HFFc6 (cell line): ENCODE measurements around the gene PLCXD3. TPM values are rescaled to one million over a fixed set of nuclear protein-coding genes. Genes with fewer than 3 reads are reported as not detected.

ENCODE experiments used
- DNase-seq: peaks from one replicate; pipeline ENCODE4 v3.0.0-alpha.2; 2018
- H3K27ac Mint-ChIP-seq: 2 replicates; pipeline ENCODE4 v1.8.0; 2020; ENCODE audit warnings: mild to moderate bottlenecking, mixed read lengths
- H3K27me3 Mint-ChIP-seq: 2 replicates; pipeline ENCODE4 v1.8.0; 2021; ENCODE audit warnings: mild to moderate bottlenecking, moderate library complexity, mixed read lengths; ENCODE audit not compliant: insufficient read depth
- H3K36me3 Mint-ChIP-seq: 2 replicates; pipeline ENCODE4 v1.8.0; 2021; ENCODE audit warnings: low read depth, mixed read lengths
- H3K4me1 Mint-ChIP-seq: 2 replicates; pipeline ENCODE4 v1.8.0; 2020; ENCODE audit warnings: low read depth, mixed read lengths
- H3K4me3 Mint-ChIP-seq: 2 replicates; pipeline ENCODE4 v1.8.0; 2020; ENCODE audit warnings: mild to moderate bottlenecking, moderate library complexity, mixed read lengths
- H3K9me3 Mint-ChIP-seq: 2 replicates; pipeline ENCODE4 v1.8.0; 2020; ENCODE audit warnings: mild to moderate bottlenecking, mixed read lengths
- CTCF ChIP-seq: fragments of 200-600 bp; sonication (generic); IDR thresholded peaks from 2 replicates; pipeline ENCODE4 v1.5.0; 2021; ENCODE audit warnings: antibody characterized with exemption, mild to moderate bottlenecking
- total RNA-seq, 6 experiments: library from RNA; stranded (reverse); fragmentation: NEBNext Ultra II Directional; extraction: Animal tissue kit (Norgen Biotek cat#: 25700); gene quantifications; 2 replicates in 1 of 6; 3 replicates in 5 of 6; pipeline ENCODE4 v1.2.3, GENCODE V29; 2021

Gene PLCXD3
- total RNA-seq, 6 experiments from 2014 or later: 0.03 to 0.05 TPM; not detected in 4

DNA sequence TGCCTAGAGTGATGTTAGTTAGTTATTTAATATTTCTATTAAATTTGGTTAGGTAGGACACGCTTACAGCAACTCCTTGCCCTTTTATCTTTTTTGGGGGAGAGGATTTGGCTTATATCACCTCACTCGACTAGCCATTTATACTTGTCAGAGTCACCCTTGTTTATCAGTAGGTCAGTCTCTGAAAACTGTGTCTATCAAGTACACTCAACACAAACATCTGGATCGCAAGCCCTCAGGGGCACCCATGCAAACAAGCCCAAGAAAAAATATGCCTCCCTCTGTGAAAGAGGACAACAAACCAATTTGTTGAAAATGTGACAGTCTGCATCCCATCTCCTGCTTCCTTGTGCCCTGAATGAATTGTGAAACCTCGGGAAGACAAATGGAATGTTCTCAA lies 139.9 kb downstream of the PLCXD3 start:
- Mint-ChIP-seq H3K27ac (no peak overlapping the region), H3K9me3 (no peaks in the 10 kb centered on the region), H3K27me3 (no peaks in the 10 kb centered on the region; the same call in 1 of the 2 replicates), H3K36me3 (no peaks in the 10 kb centered on the region), H3K4me1 (peaks cover 49% of the 10 kb centered on the region), H3K4me3 (no peak overlapping the region)
- no peak for DNase-seq
- TF ChIP-seq CTCF: no peak

DNA sequence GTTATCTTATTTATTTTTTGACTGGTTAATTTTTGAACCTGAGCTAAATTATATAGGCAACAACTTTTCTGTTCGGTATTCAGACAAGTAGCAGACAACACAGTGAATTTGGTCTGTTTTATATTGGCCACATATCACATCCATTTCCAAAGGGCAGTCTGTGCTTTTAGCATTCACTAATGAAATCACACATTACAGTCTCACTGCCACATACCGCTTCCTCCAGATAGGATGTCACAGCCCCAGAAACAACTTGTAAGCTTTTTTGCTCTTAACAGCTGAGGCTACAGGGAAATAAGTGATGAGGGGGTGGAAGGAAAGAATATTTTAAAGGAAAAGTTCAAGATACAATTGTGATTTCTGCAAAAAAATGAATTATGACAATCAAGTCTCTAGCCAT lies 140.6 kb downstream of the PLCXD3 start:
- no peak for TF ChIP-seq CTCF
- peaks cover 42% of the 10 kb centered on the region for H3K4me1 Mint-ChIP-seq
- H3K27ac Mint-ChIP-seq: no peak overlapping the region
- no peak for DNase-seq
- no peaks in the 10 kb centered on the region; the same call in 1 of the 2 replicates for H3K27me3 Mint-ChIP-seq
- H3K4me3 Mint-ChIP-seq: no peak overlapping the region
- H3K36me3 Mint-ChIP-seq: no peaks in the 10 kb centered on the region
- no peaks in the 10 kb centered on the region for H3K9me3 Mint-ChIP-seq

DNA sequence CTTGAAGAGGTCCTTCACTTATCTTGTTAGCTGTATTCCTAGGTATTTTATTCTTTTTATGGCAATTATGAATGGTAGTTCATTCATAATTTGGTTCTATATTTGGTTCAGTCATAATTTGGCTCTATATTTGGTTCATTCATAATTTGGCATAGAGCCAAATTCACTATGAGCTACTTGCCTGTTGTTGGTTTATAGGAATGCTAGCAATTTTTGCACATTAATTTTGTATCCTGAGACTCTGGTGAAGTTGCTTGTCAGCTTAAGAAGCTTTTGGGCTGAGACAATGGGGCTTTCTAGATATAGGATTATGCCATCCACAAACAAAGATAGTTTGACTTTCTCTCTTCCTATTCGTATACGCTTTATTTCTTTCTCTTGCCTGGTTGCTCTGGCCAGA lies 142.2 kb downstream of the PLCXD3 start:
- Mint-ChIP-seq H3K4me1 (peaks cover 33% of the 10 kb centered on the region), H3K4me3 (no peak overlapping the region), H3K9me3 (no peaks in the 10 kb centered on the region), H3K27ac (no peak overlapping the region), H3K27me3 (no peaks in the 10 kb centered on the region), H3K36me3 (no peaks in the 10 kb centered on the region)
- peak; percentile 6 for DNase-seq
- no peak for TF ChIP-seq CTCF

DNA sequence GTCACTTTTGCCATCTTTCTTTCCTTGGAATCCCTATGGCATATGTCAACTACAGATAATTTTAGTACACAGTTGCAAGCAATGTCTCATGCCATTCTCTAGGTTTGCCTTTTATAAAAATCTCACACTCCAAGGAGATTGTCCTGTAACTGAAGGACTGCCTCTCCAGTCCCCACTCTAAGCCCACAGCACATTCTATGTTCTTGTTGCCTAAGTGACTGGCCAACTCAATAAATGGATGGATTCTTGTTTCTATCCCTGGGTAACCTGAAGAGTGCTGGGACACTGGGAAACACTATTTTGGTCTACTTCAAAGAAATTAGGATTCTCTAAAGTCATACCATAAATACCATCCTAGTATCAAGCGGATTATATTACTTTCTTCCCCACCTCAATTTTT lies 145.0 kb downstream of the PLCXD3 start:
- Mint-ChIP-seq H3K36me3 (no peaks in the 10 kb centered on the region), H3K27ac (no peak overlapping the region), H3K4me1 (peaks cover 8% of the 10 kb centered on the region), H3K9me3 (no peaks in the 10 kb centered on the region), H3K4me3 (no peak overlapping the region), H3K27me3 (no peaks in the 10 kb centered on the region)
- TF ChIP-seq CTCF: no peak
- no peak for DNase-seq

DNA sequence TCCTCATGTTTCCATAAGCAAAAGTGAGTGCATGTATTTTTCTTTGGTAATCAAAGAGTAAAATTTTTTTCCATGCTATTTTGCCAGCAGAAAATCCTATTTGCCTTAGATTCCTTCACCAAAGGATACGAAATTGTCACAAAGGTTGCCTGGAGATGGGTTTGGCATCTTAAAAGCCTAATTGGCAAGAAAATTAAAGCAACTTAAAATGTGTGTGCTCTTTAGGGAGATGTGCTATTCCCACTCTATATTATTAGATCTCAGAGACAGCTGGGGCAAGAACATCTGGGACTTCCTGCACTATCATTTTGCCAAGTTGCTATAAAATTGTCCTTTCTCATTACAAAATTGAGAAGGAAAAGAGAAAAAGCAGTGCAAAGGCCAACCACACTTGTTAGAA lies 146.1 kb downstream of the PLCXD3 start:
- Mint-ChIP-seq H3K27ac (no peak overlapping the region), H3K36me3 (no peaks in the 10 kb centered on the region), H3K4me1 (peaks cover 6% of the 10 kb centered on the region; the same call in 1 of the 2 replicates), H3K9me3 (no peaks in the 10 kb centered on the region), H3K4me3 (no peak overlapping the region), H3K27me3 (no peaks in the 10 kb centered on the region; the same call in 1 of the 2 replicates)
- no peak for TF ChIP-seq CTCF
- DNase-seq: no peak
